Neural crest cell (in vitro differentiated cells): ENCODE measurements around the gene PSIP1. TPM values are rescaled to one million over a fixed set of nuclear protein-coding genes. Genes with fewer than 3 reads are reported as not detected.

Source experiments
- DNase-seq: peaks from one replicate; pipeline ENCODE4 v3.0.0; 2021; ENCODE audit warnings: low read depth, mixed read lengths, low spot score
- H3K27ac Mint-ChIP-seq: one replicate; pipeline ENCODE4 v1.8.0; 2021; ENCODE audit warnings: mild to moderate bottlenecking, mixed read lengths; ENCODE audit not compliant: unreplicated experiment
- H3K27me3 Mint-ChIP-seq: 2 replicates; pipeline ENCODE4 v1.8.0; 2021; ENCODE audit warnings: low read depth, mild to moderate bottlenecking, mixed read lengths
- H3K36me3 Mint-ChIP-seq: 2 replicates; pipeline ENCODE4 v1.8.0; 2021; ENCODE audit warnings: low read depth, mild to moderate bottlenecking, mixed read lengths
- H3K4me1 Mint-ChIP-seq: 2 replicates; pipeline ENCODE4 v1.8.0; 2021; ENCODE audit warnings: mixed read lengths
- H3K4me3 Mint-ChIP-seq: one replicate; pipeline ENCODE4 v1.8.0; 2021; ENCODE audit warnings: mild to moderate bottlenecking, mixed read lengths
- H3K9me3 Mint-ChIP-seq: 2 replicates; pipeline ENCODE4 v1.8.0; 2021; ENCODE audit warnings: mixed read lengths
- total RNA-seq: library from RNA; stranded (reverse); gene quantifications from 2 replicates; pipeline ENCODE4 v1.2.1, GENCODE V29; 2021
- TF ChIP-seq, protein P1 (sequence below): fragments of 200-600 bp; sonication (generic); conservative IDR thresholded peaks from 2 replicates; pipeline ENCODE4 v1.5.0; 2021; ENCODE audit warnings: antibody characterized with exemption, mild to moderate bottlenecking

The PSIP1 gene
- total RNA-seq, 1 donor from 2014 or later = 154 TPM

DNA sequence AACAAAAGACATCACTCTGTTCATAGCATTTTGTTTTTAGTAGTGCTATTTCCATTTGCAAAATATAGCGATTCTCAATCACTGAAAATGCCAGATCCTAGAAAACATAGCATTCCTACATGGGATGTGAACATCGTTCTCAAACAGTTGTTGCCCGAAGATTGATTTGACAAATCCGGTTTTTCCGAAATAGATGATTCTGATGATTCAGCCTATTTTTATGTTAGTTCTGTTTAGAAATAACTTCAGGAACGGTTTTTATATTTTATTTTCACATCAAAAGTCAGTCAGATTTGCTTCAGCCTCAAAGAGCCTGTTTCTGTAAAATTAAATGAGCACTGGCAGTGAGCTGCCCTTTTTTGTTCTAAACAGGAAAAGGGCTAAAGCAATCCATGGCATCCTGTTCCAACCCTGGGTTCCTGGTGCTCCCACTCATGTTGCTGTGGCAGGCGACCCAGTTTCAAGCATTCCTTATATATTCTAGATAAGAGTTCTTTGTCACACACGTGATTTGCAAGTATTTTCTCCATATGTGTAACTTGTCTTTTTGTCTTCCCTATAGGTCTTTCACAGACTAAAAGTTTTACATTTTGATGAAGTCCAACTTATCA lies 14.2 kb upstream of the PSIP1 start:
- H3K36me3 Mint-ChIP-seq = no peaks in the 10 kb centered on the region
- H3K4me3 Mint-ChIP-seq = no peak overlapping the region
- TF ChIP-seq, protein P1, sequence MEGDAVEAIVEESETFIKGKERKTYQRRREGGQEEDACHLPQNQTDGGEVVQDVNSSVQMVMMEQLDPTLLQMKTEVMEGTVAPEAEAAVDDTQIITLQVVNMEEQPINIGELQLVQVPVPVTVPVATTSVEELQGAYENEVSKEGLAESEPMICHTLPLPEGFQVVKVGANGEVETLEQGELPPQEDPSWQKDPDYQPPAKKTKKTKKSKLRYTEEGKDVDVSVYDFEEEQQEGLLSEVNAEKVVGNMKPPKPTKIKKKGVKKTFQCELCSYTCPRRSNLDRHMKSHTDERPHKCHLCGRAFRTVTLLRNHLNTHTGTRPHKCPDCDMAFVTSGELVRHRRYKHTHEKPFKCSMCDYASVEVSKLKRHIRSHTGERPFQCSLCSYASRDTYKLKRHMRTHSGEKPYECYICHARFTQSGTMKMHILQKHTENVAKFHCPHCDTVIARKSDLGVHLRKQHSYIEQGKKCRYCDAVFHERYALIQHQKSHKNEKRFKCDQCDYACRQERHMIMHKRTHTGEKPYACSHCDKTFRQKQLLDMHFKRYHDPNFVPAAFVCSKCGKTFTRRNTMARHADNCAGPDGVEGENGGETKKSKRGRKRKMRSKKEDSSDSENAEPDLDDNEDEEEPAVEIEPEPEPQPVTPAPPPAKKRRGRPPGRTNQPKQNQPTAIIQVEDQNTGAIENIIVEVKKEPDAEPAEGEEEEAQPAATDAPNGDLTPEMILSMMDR = no peak
- no peak for DNase-seq
- no peaks in the 10 kb centered on the region for H3K4me1 Mint-ChIP-seq
- no peak overlapping the region for H3K27ac Mint-ChIP-seq
- no peaks in the 10 kb centered on the region for H3K27me3 Mint-ChIP-seq
- peaks cover 2% of the 10 kb centered on the region for H3K9me3 Mint-ChIP-seq

DNA sequence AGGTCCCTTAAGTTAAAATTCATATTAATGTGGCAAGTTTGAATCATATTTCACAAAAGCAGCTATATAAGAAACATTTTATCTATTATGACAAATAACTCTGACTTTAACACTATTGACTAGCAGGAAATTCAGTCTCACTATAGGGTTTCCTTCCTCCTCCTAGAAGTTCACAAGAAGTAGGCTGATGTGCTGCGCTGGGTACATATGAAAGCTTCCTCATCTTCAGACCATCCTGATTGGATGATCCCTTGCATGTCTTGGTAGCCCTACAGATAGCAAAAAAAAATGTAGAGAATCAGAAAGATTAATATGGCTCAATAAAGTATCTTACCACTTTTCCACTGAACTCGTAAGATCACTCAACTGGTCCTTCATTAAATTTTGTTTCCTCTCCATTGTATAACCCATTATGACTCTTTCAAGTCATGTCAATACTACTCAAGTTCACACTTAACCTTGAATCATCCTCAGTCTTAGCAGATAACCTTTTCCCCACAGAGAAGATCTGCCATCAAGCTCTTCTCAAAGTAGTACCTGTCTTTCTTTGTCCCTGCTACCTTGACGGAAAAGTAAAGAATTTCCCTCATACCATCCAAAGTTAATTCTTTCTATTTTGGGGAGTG lies 11.5 kb upstream of the PSIP1 start:
- no peak overlapping the region for H3K4me3 Mint-ChIP-seq

DNA sequence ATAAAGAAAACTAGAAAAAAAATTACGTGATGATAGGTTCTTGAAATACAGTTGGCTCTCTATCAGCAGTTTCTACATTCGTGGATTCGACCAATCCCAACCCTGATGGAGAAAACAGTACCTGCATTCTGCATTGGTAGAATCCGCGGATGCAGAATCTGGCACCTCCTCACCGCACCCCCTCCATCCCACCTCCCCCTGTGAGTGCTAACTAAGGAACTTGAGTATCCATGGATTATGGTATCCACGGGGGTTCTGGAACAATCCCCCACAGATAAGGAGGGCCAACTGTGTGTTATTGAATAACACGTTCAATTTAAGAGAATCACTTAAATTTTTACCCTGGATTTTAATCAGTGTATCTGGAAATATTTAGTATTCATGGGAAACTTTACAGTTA lies 10.5 kb upstream of the PSIP1 start:
- no peak overlapping the region for H3K27ac Mint-ChIP-seq
- no peaks in the 10 kb centered on the region for H3K4me1 Mint-ChIP-seq
- no peak for DNase-seq
- no peaks in the 10 kb centered on the region for H3K36me3 Mint-ChIP-seq
- no peak overlapping the region for H3K4me3 Mint-ChIP-seq
- H3K27me3 Mint-ChIP-seq = no peaks in the 10 kb centered on the region
- TF ChIP-seq, protein P1 = no peak
- H3K9me3 Mint-ChIP-seq = peaks cover 5% of the 10 kb centered on the region

More for the DNA sequence above, 11.5 kb upstream of the PSIP1 start:
- TF ChIP-seq, protein P1 = no peak
- Mint-ChIP-seq H3K27ac (no peak overlapping the region), H3K9me3 (peaks cover 4% of the 10 kb centered on the region), H3K36me3 (no peaks in the 10 kb centered on the region), H3K4me1 (no peaks in the 10 kb centered on the region), H3K27me3 (no peaks in the 10 kb centered on the region)
- no peak for DNase-seq

DNA sequence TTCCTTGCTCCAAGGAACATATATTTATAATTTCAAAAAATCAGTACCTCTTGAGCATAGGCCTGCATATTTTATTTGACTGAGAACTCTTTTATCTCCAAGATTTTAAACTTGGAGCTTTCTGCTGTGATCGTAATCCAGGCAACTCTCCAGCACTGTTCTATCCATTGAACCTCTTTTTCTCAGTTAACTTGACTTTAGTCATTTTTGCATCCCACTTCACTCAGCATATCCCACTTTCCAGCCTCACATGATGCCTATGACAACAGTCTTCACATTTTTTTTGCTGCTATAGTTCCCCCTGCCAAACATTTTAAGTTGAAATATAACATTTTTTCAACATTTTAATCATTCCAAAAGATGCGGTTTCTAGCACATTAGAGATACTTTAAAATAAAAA lies 9.1 kb upstream of the PSIP1 start:
- H3K27ac Mint-ChIP-seq = no peak overlapping the region
- no peaks in the 10 kb centered on the region for H3K27me3 Mint-ChIP-seq
- peaks cover 5% of the 10 kb centered on the region for H3K9me3 Mint-ChIP-seq
- no peaks in the 10 kb centered on the region for H3K36me3 Mint-ChIP-seq
- DNase-seq = no peak
- H3K4me1 Mint-ChIP-seq = no peaks in the 10 kb centered on the region
- TF ChIP-seq, protein P1 = no peak
- H3K4me3 Mint-ChIP-seq = no peak overlapping the region

DNA sequence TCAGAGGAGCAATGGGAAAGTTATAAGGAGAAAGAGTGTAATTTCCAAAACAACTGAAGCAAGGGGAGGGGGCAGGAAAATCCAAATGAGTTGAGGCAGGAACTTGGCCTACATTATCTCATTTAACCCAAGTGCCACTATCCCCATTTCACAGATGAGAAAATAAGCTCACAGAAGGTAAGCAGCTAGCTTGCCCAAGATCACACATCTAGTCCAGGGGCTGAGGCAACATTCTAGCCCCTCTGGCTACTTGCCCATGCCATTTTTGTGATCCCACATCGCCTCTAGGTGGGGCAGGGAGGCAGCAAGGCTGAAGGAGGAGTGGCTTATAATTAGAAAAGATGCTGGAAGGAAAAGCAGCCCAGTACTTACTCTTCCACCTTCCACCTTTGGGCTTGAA lies 2.6 kb upstream of the PSIP1 start:
- peaks cover 32% of the 10 kb centered on the region for H3K4me1 Mint-ChIP-seq
- no peaks in the 10 kb centered on the region for H3K27me3 Mint-ChIP-seq
- no peak for DNase-seq
- peaks cover 2% of the 10 kb centered on the region for H3K36me3 Mint-ChIP-seq
- H3K4me3 Mint-ChIP-seq = peak overlapping the region; percentile 19
- H3K27ac Mint-ChIP-seq = no peak overlapping the region
- H3K9me3 Mint-ChIP-seq = peaks cover 5% of the 10 kb centered on the region
- TF ChIP-seq, protein P1 = no peak
